ENCODE measurements around the gene MAPK8.
"Not testable (repeated sequence)": the region's sequence is repeated elsewhere in the genome, so short reads cannot be mapped to it uniquely, and the experiment has no call there.

MAPK8 gene

GRCh38 chr10:48335788-48336187 lies 29.3 kb downstream of the MAPK8 start:
- DNase-seq (ENCODE audit: low read depth in 2 of 2), result no peak

- no peak for DNase-seq (ENCODE audit: low read depth in 2 of 2)
These were observed 30.6 kb downstream of the MAPK8 start for GRCh38 chr10:48336978-48337599.

GRCh38 chr10:48340734-48341133 lies 34.3 kb downstream of the MAPK8 start:
- no peak for DNase-seq (ENCODE audit: low read depth in 2 of 2)

- no peak for DNase-seq (ENCODE audit: low read depth in 2 of 2)
These were observed 36.6 kb downstream of the MAPK8 start for GRCh38 chr10:48343106-48343505.

GRCh38 chr10:48343921-48344598 lies 37.6 kb downstream of the MAPK8 start:
- no peak for DNase-seq (ENCODE audit: low read depth in 2 of 2)

GRCh38 chr10:48346248-48346647 lies 39.8 kb downstream of the MAPK8 start:
- not testable (repeated sequence) for DNase-seq (ENCODE audit: low read depth in 2 of 2)

GRCh38 chr10:48347539-48347938 lies 41.1 kb downstream of the MAPK8 start:
- DNase-seq (ENCODE audit: low read depth in 2 of 2), result not testable (repeated sequence)

- DNase-seq (ENCODE audit: low read depth in 2 of 2), result not testable (repeated sequence)
These were observed 41.5 kb downstream of the MAPK8 start for GRCh38 chr10:48347943-48348342.

GRCh38 chr10:48353246-48353645 lies 46.8 kb downstream of the MAPK8 start:
- DNase-seq (ENCODE audit: low read depth in 2 of 2), result no peak

- DNase-seq (ENCODE audit: low read depth in 2 of 2), result no peak
These were observed 51.2 kb downstream of the MAPK8 start for GRCh38 chr10:48357631-48358030.

GRCh38 chr10:48358162-48358561 lies 51.7 kb downstream of the MAPK8 start:
- DNase-seq (ENCODE audit: low read depth in 2 of 2), result no peak

GRCh38 chr10:48358838-48359237 lies 52.4 kb downstream of the MAPK8 start:
- no peak for DNase-seq (ENCODE audit: low read depth in 2 of 2)

GRCh38 chr10:48361176-48361575 lies 54.7 kb downstream of the MAPK8 start:
- no peak for DNase-seq (ENCODE audit: low read depth in 2 of 2)

- DNase-seq (ENCODE audit: low read depth in 2 of 2), result peak in 1 of 2 donors; percentile 3
These were observed 57.3 kb downstream of the MAPK8 start for GRCh38 chr10:48363617-48364355.

- DNase-seq (ENCODE audit: low read depth in 2 of 2), result no peak
These were observed 58.4 kb downstream of the MAPK8 start for GRCh38 chr10:48364659-48365405.

- DNase-seq (ENCODE audit: low read depth in 2 of 2), result no peak
These were observed 59.2 kb downstream of the MAPK8 start for GRCh38 chr10:48365668-48366067.

GRCh38 chr10:48366261-48366660 lies 59.8 kb downstream of the MAPK8 start:
- no peak for DNase-seq (ENCODE audit: low read depth in 2 of 2)

GRCh38 chr10:48369501-48369900 lies 63.0 kb downstream of the MAPK8 start:
- DNase-seq (ENCODE audit: low read depth in 2 of 2), result no peak

- DNase-seq (ENCODE audit: low read depth in 2 of 2), result no peak
These were observed 71.5 kb downstream of the MAPK8 start for GRCh38 chr10:48377751-48378530.

GRCh38 chr10:48378675-48379074 lies 72.2 kb downstream of the MAPK8 start:
- DNase-seq (ENCODE audit: low read depth in 2 of 2), result no peak

- DNase-seq (ENCODE audit: low read depth in 2 of 2), result no peak
These were observed 75.5 kb downstream of the MAPK8 start for GRCh38 chr10:48381971-48382370.

All from stimulated activated CD4-positive, alpha-beta T cell treated with anti-CD3 and anti-CD28 coated beads, Interleukin-1b, Interleukin-23, amount 100 ng/mL, for 4 hours (primary cell).